GM19438 (cell line): ENCODE data around the gene OLA1.

Source experiments
- ATAC-seq: cut with Tn5 transposase; IDR thresholded peaks from one replicate; pipeline ENCODE4 v1.9.1; 2021; ENCODE audit warnings: low read depth; ENCODE audit not compliant: unreplicated experiment

The OLA1 gene

DNA sequence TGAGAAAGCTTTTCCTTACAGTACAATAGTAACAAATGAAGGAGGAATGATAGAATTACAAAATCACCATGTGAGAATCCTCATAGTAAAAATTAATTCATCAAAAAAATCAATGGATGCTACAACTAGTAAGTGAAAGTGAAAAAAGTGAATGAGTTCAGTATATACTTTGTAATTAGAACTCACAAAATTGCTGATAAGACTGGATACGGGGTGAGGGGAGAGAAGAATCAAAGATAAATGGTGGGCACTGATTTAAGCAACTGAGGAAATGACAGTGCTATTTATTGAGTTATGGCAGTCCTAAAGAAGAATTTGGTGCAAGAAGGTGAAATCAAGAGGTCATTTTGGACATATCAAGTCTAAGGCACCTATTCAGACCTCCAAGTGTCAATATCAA lies 20.6 kb downstream of the OLA1 start:
- ATAC-seq = no peak

DNA sequence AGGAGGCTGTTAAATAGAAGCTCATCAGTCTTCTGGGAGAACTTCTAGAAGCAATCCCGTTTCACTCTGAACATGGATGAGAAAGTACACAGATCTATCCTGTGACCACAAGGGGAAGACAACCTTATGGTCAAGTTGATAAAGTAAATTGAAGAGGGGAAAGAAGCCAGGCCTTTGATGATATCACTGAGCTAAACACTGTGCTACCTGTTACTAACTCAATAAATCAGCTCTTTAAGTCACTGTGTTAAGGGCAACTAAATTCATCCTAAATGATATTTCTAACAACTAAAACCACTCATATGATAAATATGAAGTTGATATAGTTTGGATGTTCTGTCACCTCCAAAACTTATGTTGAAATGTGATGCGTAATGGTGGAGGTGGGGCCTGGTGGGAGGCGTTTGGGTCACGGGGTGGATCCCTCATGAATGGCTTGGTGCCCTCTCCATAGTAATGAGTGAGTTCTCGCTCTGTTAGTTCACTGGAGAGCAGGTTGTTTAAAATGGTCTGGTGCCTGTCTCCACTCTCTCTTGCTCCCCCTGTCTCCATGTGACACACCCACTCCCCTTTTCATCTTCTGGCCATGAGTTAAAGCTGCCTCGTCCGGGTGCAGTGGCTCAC lies 23.6 kb downstream of the OLA1 start:
- ATAC-seq = no peak

DNA sequence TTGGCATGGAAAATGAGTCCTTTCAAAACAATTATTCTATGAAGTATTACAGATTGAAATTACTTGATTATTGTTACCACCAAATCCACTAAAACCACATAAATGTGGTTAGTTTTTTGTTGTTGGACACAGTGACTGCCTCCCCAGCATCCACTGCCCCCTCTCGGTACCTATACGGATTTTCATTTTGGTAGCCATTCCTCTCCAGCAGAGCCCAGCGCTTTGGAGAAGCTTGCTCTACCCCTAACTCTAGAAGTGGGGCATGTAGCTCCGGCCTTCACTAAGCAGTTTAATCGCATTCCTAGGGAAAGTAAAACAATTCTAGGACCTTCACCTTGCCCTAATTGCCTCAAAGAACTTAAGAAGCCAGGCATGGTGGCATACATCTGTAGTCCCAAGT lies 24.2 kb downstream of the OLA1 start:
- ATAC-seq = no peak

GRCh38 chr2:174223388-174223787 lies 24.9 kb downstream of the OLA1 start:
- ATAC-seq = no peak

DNA sequence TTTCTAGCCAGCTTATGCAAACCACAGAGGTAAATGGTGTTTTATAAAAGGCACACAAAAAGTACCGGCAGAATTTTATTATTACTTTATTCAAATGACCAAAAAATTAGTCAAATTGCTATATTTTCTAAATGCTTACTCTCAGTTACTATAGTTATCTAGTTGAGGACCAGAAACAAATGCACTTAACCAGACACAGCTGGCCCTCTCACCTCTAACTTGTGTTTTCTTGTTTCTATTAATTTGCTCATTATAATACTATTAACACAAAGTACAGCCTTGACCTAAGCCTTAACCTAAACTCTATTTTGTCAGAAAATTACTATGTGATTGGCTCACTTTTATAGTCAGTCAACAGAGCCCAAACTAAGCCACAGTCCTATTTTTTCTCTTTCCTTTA lies 26.2 kb downstream of the OLA1 start:
- ATAC-seq = no peak

DNA sequence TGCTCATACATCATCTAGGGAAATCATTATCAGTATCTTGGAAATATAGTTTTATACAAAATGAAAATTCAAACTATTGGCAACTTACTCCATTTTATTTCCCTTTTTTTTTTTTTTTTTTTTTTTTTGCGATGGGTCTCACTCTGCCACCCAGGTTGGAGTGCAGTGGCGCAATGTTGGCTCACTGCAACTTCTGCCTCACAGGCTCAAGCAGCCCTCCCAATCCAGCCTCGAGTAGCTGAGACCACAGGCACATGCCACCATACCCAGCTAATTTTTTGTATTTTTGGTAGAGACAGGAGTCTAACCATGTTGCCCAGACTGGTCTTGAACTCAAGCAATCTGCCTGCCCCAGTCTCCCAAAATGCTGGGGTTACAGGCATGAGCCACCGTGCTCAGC lies 29.0 kb downstream of the OLA1 start:
- no peak for ATAC-seq

DNA sequence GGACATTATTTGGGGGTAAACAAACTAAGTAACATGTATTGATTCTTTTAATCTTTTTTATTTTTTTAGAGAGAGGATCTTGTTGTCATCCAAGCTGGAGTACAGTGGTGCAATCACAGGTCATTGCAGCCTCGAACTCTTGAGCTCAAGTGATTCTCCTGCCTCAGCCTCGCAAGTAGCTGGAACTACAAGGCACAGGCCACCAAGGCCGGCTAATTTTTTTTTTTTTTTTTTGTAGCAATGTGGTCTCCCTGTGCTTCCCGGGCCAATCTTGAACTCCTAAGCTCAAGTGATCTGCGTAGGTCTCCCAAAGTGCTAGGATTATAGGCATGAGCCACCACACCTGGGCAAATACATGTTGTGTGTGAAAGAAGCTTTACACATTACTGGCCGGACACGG lies 29.6 kb downstream of the OLA1 start:
- no peak for ATAC-seq

- no peak for ATAC-seq
Measured at GRCh38 chr2:174217869-174218268, 30.5 kb downstream of the OLA1 start.

- ATAC-seq = no peak
Measured at GRCh38 chr2:174211954-174212353, 36.4 kb downstream of the OLA1 start.

- no peak for ATAC-seq
Measured at GRCh38 chr2:174210862-174211261, 37.5 kb downstream of the OLA1 start.

- ATAC-seq = no peak
Measured at GRCh38 chr2:174209325-174209724, 39.0 kb downstream of the OLA1 start.

DNA sequence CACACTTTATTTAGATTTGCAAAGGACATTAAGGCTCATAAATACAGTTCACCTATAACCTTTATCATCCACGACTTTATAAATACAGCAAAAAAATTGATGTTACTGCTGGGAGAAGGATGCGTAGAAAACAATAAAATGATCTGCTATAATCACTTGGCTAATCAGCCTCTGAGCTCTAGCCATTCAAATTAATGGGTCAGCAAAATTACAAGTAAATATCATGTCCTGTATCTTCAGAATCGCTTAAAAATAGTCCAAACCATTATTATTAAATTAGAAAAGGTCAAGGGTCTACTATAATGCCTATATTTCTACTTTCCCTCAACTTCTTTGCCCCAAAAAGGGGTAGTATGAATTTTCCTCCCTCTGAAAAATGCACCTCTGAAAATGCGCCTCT lies 40.3 kb downstream of the OLA1 start:
- ATAC-seq = no peak

DNA sequence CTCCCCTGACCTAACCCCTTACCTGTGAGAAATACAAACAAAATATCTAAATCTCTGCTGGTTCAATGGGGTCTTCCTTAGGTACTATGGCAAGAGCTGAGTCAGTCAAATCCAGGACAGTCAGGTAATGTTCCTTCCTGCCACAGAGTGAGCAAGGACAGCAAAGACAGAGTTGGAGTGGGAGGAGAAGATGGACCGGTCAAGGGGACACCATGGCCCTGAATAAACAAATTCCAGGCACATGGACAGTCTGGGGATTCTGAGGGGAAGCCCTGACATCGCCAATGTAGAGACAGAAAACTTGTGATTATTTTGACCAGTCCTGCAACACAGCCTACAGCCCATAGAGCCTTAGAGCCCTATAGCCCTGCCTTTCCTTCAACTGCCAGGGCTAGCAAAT lies 42.8 kb downstream of the OLA1 start:
- ATAC-seq = no peak

GRCh38 chr2:174202188-174202587 lies 46.1 kb downstream of the OLA1 start:
- no peak for ATAC-seq

DNA sequence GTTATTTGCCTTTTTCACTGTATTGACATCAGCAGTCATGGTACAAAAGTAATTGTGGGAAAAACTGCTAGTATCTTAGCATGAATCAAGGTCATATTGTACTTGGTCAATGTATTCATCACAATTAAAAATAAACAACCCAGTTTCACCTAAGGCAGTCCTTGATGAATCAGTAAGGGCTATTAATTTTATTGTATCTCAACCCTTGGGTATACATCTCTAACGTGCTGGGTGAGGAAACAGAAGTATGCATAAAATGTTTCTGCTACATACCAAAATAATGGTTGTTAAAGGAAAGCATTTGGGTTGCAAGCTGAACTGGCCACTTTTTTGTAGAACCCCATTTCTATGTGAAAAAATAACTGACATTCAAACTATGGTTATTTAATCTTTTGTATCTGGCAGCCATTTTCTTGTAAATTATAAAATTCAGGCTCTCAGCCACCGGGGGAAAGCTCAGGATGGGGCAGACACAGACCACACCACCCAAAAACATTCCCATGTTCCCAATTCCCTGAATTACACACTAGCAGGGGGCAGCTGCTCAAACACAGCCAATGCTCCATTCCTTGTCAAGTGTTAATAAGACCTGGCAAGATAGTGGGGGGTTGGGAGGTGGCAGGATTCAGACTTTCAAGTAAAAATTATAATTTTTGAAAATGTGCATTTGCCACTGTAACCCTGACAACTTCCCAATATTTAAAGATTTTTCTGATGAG lies 49.3 kb downstream of the OLA1 start:
- ATAC-seq = no peak

DNA sequence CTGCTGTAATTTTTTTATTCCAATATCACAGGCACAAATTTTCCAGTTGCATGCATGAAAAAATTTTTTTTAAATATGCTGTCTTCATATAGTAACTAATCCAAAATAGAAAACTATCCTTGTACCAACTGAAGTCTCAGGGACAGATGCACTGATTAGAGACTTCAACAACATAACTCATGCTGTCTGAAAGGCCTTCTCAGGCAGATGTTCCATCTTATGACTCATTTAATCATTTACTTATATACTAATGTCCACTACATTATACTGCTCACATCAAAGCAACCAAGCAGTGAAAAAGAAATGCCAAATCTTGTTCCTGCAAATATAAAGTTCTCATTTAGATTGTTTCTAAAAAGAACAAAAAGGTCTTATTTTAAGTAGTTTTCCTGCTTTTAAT lies 53.1 kb downstream of the OLA1 start:
- no peak for ATAC-seq

GRCh38 chr2:174193737-174194136 lies 54.6 kb downstream of the OLA1 start:
- no peak for ATAC-seq

DNA sequence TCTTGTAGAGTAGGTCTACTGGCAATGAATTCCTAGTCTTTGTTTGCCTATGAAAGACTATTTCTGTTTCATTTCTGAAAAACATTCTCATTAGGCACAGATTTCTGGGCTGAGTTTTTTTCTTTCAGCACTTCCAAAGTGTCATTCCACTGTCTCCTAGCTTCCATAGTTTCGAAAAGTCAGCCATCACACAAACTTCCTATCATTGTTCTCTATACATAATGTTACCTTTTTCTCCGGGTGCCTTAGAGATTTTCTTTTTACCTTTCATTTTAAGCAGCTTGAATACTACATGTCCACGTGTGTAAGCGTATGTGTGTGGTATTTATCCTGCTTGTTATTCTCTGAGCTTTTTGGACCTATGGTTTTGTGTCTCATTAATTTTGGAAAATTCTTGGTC lies 55.7 kb downstream of the OLA1 start:
- no peak for ATAC-seq

GRCh38 chr2:174191342-174192074 lies 56.8 kb downstream of the OLA1 start:
- no peak for ATAC-seq

DNA sequence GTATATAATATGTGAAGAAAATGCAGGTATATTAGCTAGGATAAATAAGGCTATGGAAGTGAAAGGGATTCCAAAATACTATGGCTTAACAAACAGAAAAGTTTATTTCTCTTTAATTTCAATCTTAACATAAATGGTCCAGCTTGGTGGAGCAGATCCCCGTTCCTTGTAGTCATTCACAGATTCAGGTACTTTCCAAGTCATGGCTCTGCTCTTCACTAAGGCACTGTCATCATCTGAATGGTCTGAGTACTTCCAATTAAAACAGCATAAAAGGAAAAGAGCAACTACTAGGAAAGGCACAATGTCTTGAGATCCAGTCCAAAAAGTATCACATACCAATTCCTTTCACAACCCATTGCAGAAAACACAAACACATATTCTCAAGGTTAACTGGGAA lies 63.4 kb downstream of the OLA1 start:
- no peak for ATAC-seq

- no peak for ATAC-seq
Measured at GRCh38 chr2:174184504-174184903, 63.8 kb downstream of the OLA1 start.

DNA sequence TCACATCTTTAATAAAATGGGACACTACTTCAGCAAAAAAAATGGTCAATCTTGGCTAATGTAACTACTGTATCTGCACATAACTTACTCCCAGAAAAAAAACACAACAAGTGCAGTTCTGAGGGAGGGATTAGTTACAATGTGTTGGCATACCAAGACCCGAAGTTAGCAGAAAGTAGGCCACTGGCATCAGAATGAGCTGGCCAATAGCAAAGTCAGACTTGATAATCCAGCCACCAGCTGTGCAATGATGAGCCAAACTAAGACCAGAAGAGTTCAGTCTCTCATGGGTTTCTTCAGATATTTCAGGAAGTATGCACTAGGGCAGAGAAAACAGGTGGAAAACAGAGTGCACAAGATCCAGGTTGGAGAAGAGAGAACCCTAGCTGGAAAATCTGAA lies 65.3 kb downstream of the OLA1 start:
- no peak for ATAC-seq
